Activated naive CD4-positive, alpha-beta T cell treated with anti-CD3 and anti-CD28 coated beads, Interleukin-2, amount 10 ng/mL, durations not matched to agents 7 days and 5 days (primary cell): ENCODE results near the gene MIEN1.
"Not testable (repeated sequence)": the region's sequence is repeated elsewhere in the genome, so short reads cannot be mapped to it uniquely, and the experiment has no call there.

Experiments used
- CTCF ChIA-PET: fragments of 350-600 bp; sonication (Branson Sonifier 250); formaldehyde crosslinking; loops from one replicate; lab custom pipeline; 2021; ENCODE audit warnings: antibody characterized with exemption; lab: Charles Lee
- DNase-seq: peaks from one replicate; pipeline ENCODE4 v3.0.0-alpha.2; 2020
- H3K27ac Mint-ChIP-seq: one replicate; pipeline ENCODE4 v1.8.0; 2021; ENCODE audit warnings: mild to moderate bottlenecking, moderate library complexity, mixed read lengths
- H3K27me3 Mint-ChIP-seq: one replicate; pipeline ENCODE4 v1.8.0; 2021; ENCODE audit warnings: mild to moderate bottlenecking, mixed read lengths
- H3K36me3 Mint-ChIP-seq: one replicate; pipeline ENCODE4 v1.8.0; 2021; ENCODE audit warnings: mixed read lengths
- H3K4me1 Mint-ChIP-seq: one replicate; pipeline ENCODE4 v1.8.0; 2021; ENCODE audit warnings: mixed read lengths
- H3K4me3 Mint-ChIP-seq: one replicate; pipeline ENCODE4 v1.8.0; 2021; ENCODE audit warnings: mild to moderate bottlenecking, moderate library complexity, mixed read lengths
- H3K9me3 Mint-ChIP-seq: one replicate; pipeline ENCODE4 v1.8.0; 2021; ENCODE audit warnings: mixed read lengths

The MIEN1 gene

GRCh38 chr17:39752241-39752881, 22.0 kb upstream of the MIEN1 start:
- Mint-ChIP-seq H3K36me3 (no peaks in the 10 kb centered on the region), H3K4me1 (peaks cover 44% of the 10 kb centered on the region), H3K27ac (peak overlapping the region; percentile 93), H3K9me3 (no peaks in the 10 kb centered on the region), H3K4me3 (peak overlapping the region; percentile 58), H3K27me3 (peaks cover 28% of the 10 kb centered on the region)
- CTCF ChIA-PET, result interaction anchor here (1.3 to 2.1 kb wide), 2 partner anchors 80 to 130 kb away, joined by 4 to 20 read pairs; no protein-coding TSS in a partner anchor
- DNase-seq, result peak; percentile 20

GRCh38 chr17:39751637-39752036, 21.3 kb upstream of the MIEN1 start:
- Mint-ChIP-seq H3K36me3 (no peaks in the 10 kb centered on the region), H3K4me3 (peak overlapping the region; percentile 58), H3K27me3 (peaks cover 30% of the 10 kb centered on the region), H3K9me3 (no peaks in the 10 kb centered on the region), H3K27ac (no peak overlapping the region), H3K4me1 (peaks cover 37% of the 10 kb centered on the region)
- CTCF ChIA-PET, result interaction anchor here (1.0 to 2.1 kb wide), 2 partner anchors 129 to 130 kb away, joined by 4 to 20 read pairs; no protein-coding TSS in a partner anchor
- peak; percentile 18 for DNase-seq

- Mint-ChIP-seq H3K4me3 (no peak overlapping the region), H3K9me3 (no peaks in the 10 kb centered on the region), H3K27me3 (peaks cover 31% of the 10 kb centered on the region), H3K27ac (no peak overlapping the region), H3K4me1 (peaks cover 31% of the 10 kb centered on the region), H3K36me3 (no peaks in the 10 kb centered on the region)
- CTCF ChIA-PET, result interaction anchor here (1.0 kb wide), 1 partner anchor 129 kb away, joined by 4 read pairs; no protein-coding TSS in a partner anchor
- DNase-seq, result peak; percentile 12
These were observed 20.7 kb upstream of the MIEN1 start for GRCh38 chr17:39751016-39751543.

- peak; percentile 15 for DNase-seq
- Mint-ChIP-seq H3K27me3 (peaks cover 34% of the 10 kb centered on the region), H3K36me3 (no peaks in the 10 kb centered on the region), H3K9me3 (no peaks in the 10 kb centered on the region), H3K4me3 (no peak overlapping the region), H3K27ac (no peak overlapping the region), H3K4me1 (peaks cover 24% of the 10 kb centered on the region)
- CTCF ChIA-PET, result interaction anchor here (1.0 kb wide), 1 partner anchor 129 kb away, joined by 4 read pairs; no protein-coding TSS in a partner anchor
These were observed 20.0 kb upstream of the MIEN1 start for GRCh38 chr17:39750131-39751015.

GRCh38 chr17:39748444-39749034, 18.2 kb upstream of the MIEN1 start:
- H3K27ac Mint-ChIP-seq, DNase-seq, H3K4me3 Mint-ChIP-seq, H3K36me3 Mint-ChIP-seq, CTCF ChIA-PET, H3K9me3 Mint-ChIP-seq: not testable (repeated sequence)
- peaks cover 18% of the 10 kb centered on the region for H3K4me1 Mint-ChIP-seq
- H3K27me3 Mint-ChIP-seq, result peaks cover 49% of the 10 kb centered on the region

GRCh38 chr17:39747745-39748144, 17.4 kb upstream of the MIEN1 start:
- Mint-ChIP-seq H3K4me1 (peaks cover 10% of the 10 kb centered on the region), H3K27ac (no peak overlapping the region), H3K4me3 (no peak overlapping the region), H3K27me3 (peaks cover 57% of the 10 kb centered on the region), H3K36me3 (no peaks in the 10 kb centered on the region), H3K9me3 (no peaks in the 10 kb centered on the region)
- CTCF ChIA-PET, result interaction anchor here (0.7 to 1.9 kb wide), 2 partner anchors 16 to 126 kb away, joined by 3 to 5 read pairs; no protein-coding TSS in a partner anchor
- peak; percentile 2 for DNase-seq

- H3K4me3 Mint-ChIP-seq, result no peak overlapping the region
- H3K27me3 Mint-ChIP-seq, result peaks cover 70% of the 10 kb centered on the region
- H3K27ac Mint-ChIP-seq, result no peak overlapping the region
- H3K36me3 Mint-ChIP-seq, result no peaks in the 10 kb centered on the region
- H3K4me1 Mint-ChIP-seq, result peaks cover 3% of the 10 kb centered on the region
- CTCF ChIA-PET, result interaction anchor here (0.6 to 1.9 kb wide), 2 partner anchors 15 to 33 kb away, joined by 3 to 5 read pairs; no protein-coding TSS in a partner anchor
- no peaks in the 10 kb centered on the region for H3K9me3 Mint-ChIP-seq
- DNase-seq, result no peak
These were observed 15.8 kb upstream of the MIEN1 start for GRCh38 chr17:39746145-39746461.

- Mint-ChIP-seq H3K27ac (no peak overlapping the region), H3K4me3 (no peak overlapping the region), H3K4me1 (peaks cover 8% of the 10 kb centered on the region), H3K27me3 (peaks cover 70% of the 10 kb centered on the region), H3K9me3 (no peaks in the 10 kb centered on the region), H3K36me3 (no peaks in the 10 kb centered on the region)
- CTCF ChIA-PET, result interaction anchor here (0.6 to 1.9 kb wide), 2 partner anchors 14 to 34 kb away, joined by 3 to 5 read pairs; no protein-coding TSS in a partner anchor
- peak; percentile 6 for DNase-seq
These were observed 15.2 kb upstream of the MIEN1 start for GRCh38 chr17:39745335-39746144.

- Mint-ChIP-seq H3K36me3 (no peaks in the 10 kb centered on the region), H3K9me3 (no peaks in the 10 kb centered on the region), H3K4me3 (no peak overlapping the region), H3K4me1 (peaks cover 15% of the 10 kb centered on the region), H3K27ac (no peak overlapping the region), H3K27me3 (peaks cover 72% of the 10 kb centered on the region)
- DNase-seq, result no peak
- CTCF ChIA-PET, result interaction anchor here (0.8 to 1.2 kb wide), 2 partner anchors 111 to 331 kb away, joined by 3 read pairs; no protein-coding TSS in a partner anchor
These were observed 14.5 kb upstream of the MIEN1 start for GRCh38 chr17:39744836-39745215.

- peak; percentile 11 for DNase-seq
- Mint-ChIP-seq H3K9me3 (no peaks in the 10 kb centered on the region), H3K27me3 (peaks cover 74% of the 10 kb centered on the region), H3K27ac (peak overlapping the region; percentile 49), H3K36me3 (no peaks in the 10 kb centered on the region), H3K4me1 (peaks cover 21% of the 10 kb centered on the region), H3K4me3 (no peak overlapping the region)
- CTCF ChIA-PET, result interaction anchor here (0.8 to 1.2 kb wide), 2 partner anchors 111 to 332 kb away, joined by 3 read pairs; no protein-coding TSS in a partner anchor
These were observed 13.9 kb upstream of the MIEN1 start for GRCh38 chr17:39744075-39744835.

- H3K27me3 Mint-ChIP-seq, result peaks cover 80% of the 10 kb centered on the region
- no peaks in the 10 kb centered on the region for H3K9me3 Mint-ChIP-seq
- H3K4me1 Mint-ChIP-seq, result peaks cover 30% of the 10 kb centered on the region
- CTCF ChIA-PET, result no interaction called here
- peak overlapping the region; percentile 55 for H3K27ac Mint-ChIP-seq
- DNase-seq, result peak; percentile 8
- H3K36me3 Mint-ChIP-seq, result no peaks in the 10 kb centered on the region
- no peak overlapping the region for H3K4me3 Mint-ChIP-seq
These were observed 12.6 kb upstream of the MIEN1 start for GRCh38 chr17:39742856-39743436.

- Mint-ChIP-seq H3K27ac (peak overlapping the region; percentile 55), H3K27me3 (peaks cover 80% of the 10 kb centered on the region), H3K36me3 (no peaks in the 10 kb centered on the region), H3K4me1 (peaks cover 30% of the 10 kb centered on the region), H3K9me3 (no peaks in the 10 kb centered on the region), H3K4me3 (no peak overlapping the region)
- CTCF ChIA-PET, result no interaction called here
- DNase-seq, result no peak
These were observed 12.0 kb upstream of the MIEN1 start for GRCh38 chr17:39742126-39742855.
